Activated CD8-positive, alpha-beta memory T cell treated with anti-CD3 and anti-CD28 coated beads for 36 hours (primary cell): ENCODE results near the gene CAMTA1. TPM values are rescaled to one million over a fixed set of nuclear protein-coding genes. Genes with fewer than 3 reads are reported as not detected.

Experiments
- CTCF ChIA-PET: fragments of 350-600 bp; sonication (Branson Sonifier 250); formaldehyde crosslinking; loops from one replicate; lab custom pipeline; 2021; ENCODE audit warnings: antibody characterized with exemption; lab: Charles Lee
- POLR2A ChIA-PET: fragments of 350-600 bp; sonication (Branson Sonifier 250); formaldehyde crosslinking; loops from one replicate; lab custom pipeline; 2021; ENCODE audit warnings: antibody characterized with exemption; lab: Charles Lee
- total RNA-seq, 2 experiments: library from RNA; stranded (reverse); gene quantifications; one replicate each; pipeline ENCODE4 v1.2.3, GENCODE V29; 2021

The CAMTA1 gene
- total RNA-seq, 2 experiments from 2014 or later = 66.5 to 72.5 TPM

GRCh38 chr1:7567376-7567775, 782.1 kb downstream of the CAMTA1 start:
- POLR2A ChIA-PET = no interaction called here
- CTCF ChIA-PET = no interaction called here

- ChIA-PET POLR2A (no interaction called here), CTCF (no interaction called here)
Measured at GRCh38 chr1:7568053-7568452, 782.8 kb downstream of the CAMTA1 start.

GRCh38 chr1:7568901-7569524, 783.8 kb downstream of the CAMTA1 start:
- ChIA-PET POLR2A (no interaction called here), CTCF (no interaction called here)

- ChIA-PET CTCF (no interaction called here), POLR2A (no interaction called here)
Measured at GRCh38 chr1:7570311-7570710, 785.1 kb downstream of the CAMTA1 start.

GRCh38 chr1:7572654-7573152, 787.4 kb downstream of the CAMTA1 start:
- POLR2A ChIA-PET = no interaction called here
- CTCF ChIA-PET = no interaction called here

GRCh38 chr1:7573481-7573880, 788.2 kb downstream of the CAMTA1 start:
- ChIA-PET POLR2A (no interaction called here), CTCF (no interaction called here)

GRCh38 chr1:7574121-7575040, 789.1 kb downstream of the CAMTA1 start:
- ChIA-PET POLR2A (no interaction called here), CTCF (interaction anchor here (0.6 kb wide), 1 partner anchor 53 kb away, joined by 3 read pairs; no protein-coding TSS in a partner anchor)

- ChIA-PET CTCF (no interaction called here), POLR2A (no interaction called here)
Measured at GRCh38 chr1:7575041-7575400, 789.8 kb downstream of the CAMTA1 start.

GRCh38 chr1:7576946-7577657, 791.8 kb downstream of the CAMTA1 start:
- CTCF ChIA-PET = no interaction called here
- POLR2A ChIA-PET = no interaction called here

- ChIA-PET CTCF (no interaction called here), POLR2A (no interaction called here)
Measured at GRCh38 chr1:7578206-7578605, 793.0 kb downstream of the CAMTA1 start.

- POLR2A ChIA-PET = no interaction called here
Measured at GRCh38 chr1:7579016-7579415, 793.8 kb downstream of the CAMTA1 start.

GRCh38 chr1:7579831-7580804, 794.9 kb downstream of the CAMTA1 start:
- ChIA-PET POLR2A (no interaction called here), CTCF (no interaction called here)

More at GRCh38 chr1:7579016-7579415, 793.8 kb downstream of the CAMTA1 start:
- CTCF ChIA-PET = no interaction called here

GRCh38 chr1:7580923-7581753, 795.9 kb downstream of the CAMTA1 start:
- POLR2A ChIA-PET = no interaction called here
- CTCF ChIA-PET = no interaction called here

GRCh38 chr1:7581754-7582459, 796.7 kb downstream of the CAMTA1 start:
- POLR2A ChIA-PET = no interaction called here
- CTCF ChIA-PET = no interaction called here

- ChIA-PET POLR2A (no interaction called here), CTCF (no interaction called here)
Measured at GRCh38 chr1:7582460-7582972, 797.3 kb downstream of the CAMTA1 start.

GRCh38 chr1:7583291-7584096, 798.2 kb downstream of the CAMTA1 start:
- ChIA-PET CTCF (no interaction called here), POLR2A (no interaction called here)

GRCh38 chr1:7584157-7584556, 798.9 kb downstream of the CAMTA1 start:
- POLR2A ChIA-PET = no interaction called here
- CTCF ChIA-PET = no interaction called here
